HepG2 (cell line): Measurements from ENCODE around the gene SH3GL1. TPM values are rescaled to one million over a fixed set of nuclear protein-coding genes. Genes with fewer than 3 reads are reported as not detected.

Experiments used
- ATAC-seq: fragments of 200-7000 bp; cut with Tn5 transposase; 3 replicates; pipeline ENCODE4 v1.9.1; 2020; ENCODE audit warnings: mild to moderate bottlenecking, moderate library complexity
- BruUV-seq: library from RNA; stranded (reverse); fragments of 400-500 nt; replicated peaks from 2 replicates; lab custom pipeline; 2021; lab: Mats Ljungman, UMichigan
- CTCF ChIA-PET: fragments of 300-600 bp; formaldehyde crosslinking; extraction: SDS; loops from one replicate; lab custom pipeline; 2021; ENCODE audit warnings: low total read pairs, inconsistent platforms, low intra/inter-chr PET ratio; lab: Yijun Ruan, JAX
- POLR2A ChIA-PET: fragments of 350-600 bp; sonication (Branson Sonifier 250); formaldehyde crosslinking; loops from one replicate; lab custom pipeline; 2020; ENCODE audit warnings: antibody characterized with exemption, inconsistent platforms; lab: Yijun Ruan, JAX
- DNase-seq: peaks from one replicate; pipeline ENCODE4 v3.0.0-alpha.2; 2015; ENCODE audit warnings: low spot score
- FAIRE-seq: peaks from 3 replicates; lab custom pipeline; 2011; peaks lifted over from hg19 to GRCh38; lab: Jason Lieb, UNC
- H2AFZ ChIP-seq: one replicate; pipeline ENCODE4 v1.6.1; 2011; ENCODE audit warnings: low read length, inconsistent platforms
- H3K27ac ChIP-seq: fragments of 300-600 bp; 3 replicates; pipeline ENCODE4 v1.8.0; 2011; ENCODE audit warnings: mixed run types, mild to moderate bottlenecking, mixed read lengths, low read length, inconsistent platforms; ENCODE audit not compliant: insufficient read depth; ENCODE audit errors: extremely low read length
- H3K27me3 ChIP-seq, 2 experiments: fragments of 200-600 bp in 1 of 2; 2 replicates in 1 of 2; 3 replicates in 1 of 2; pipeline versions ENCODE4 v1.6.0 to v1.8.0; 2011; ENCODE audit warnings: low read length in 2 of 2, mild to moderate bottlenecking in 2 of 2, moderate library complexity in 2 of 2, inconsistent platforms in 1 of 2; ENCODE audit not compliant: insufficient read depth in 2 of 2, control insufficient read depth in 1 of 2
- H3K36me3 ChIP-seq, 2 experiments: fragments of 200-600 bp in 1 of 2; replicated peaks in 1 of 2; 2 replicates in 1 of 2; 3 replicates in 1 of 2; pipeline versions ENCODE4 v1.5.1 to v1.8.0; 2011; ENCODE audit warnings: low read length in 2 of 2, inconsistent platforms in 1 of 2; ENCODE audit not compliant: insufficient read depth in 2 of 2, control insufficient read depth in 1 of 2
- H3K4me1 ChIP-seq: 2 replicates; pipeline ENCODE4 v1.5.1; 2012; ENCODE audit warnings: low read length, inconsistent platforms; ENCODE audit not compliant: insufficient read depth
- H3K4me2 ChIP-seq: 2 replicates; pipeline ENCODE4 v1.6.0; 2011; ENCODE audit warnings: low read depth, low read length, inconsistent platforms
- H3K4me3 ChIP-seq, 3 experiments: fragments of 200-600 bp in 1 of 3; sonication (generic), shearing (Covaris generic) in 1 of 3; replicated peaks in 1 of 3; 2 replicates each; pipeline ENCODE4 v1.5.1; 2011 to 2016; ENCODE audit warnings: low read length in 3 of 3, inconsistent platforms in 2 of 3, low read depth in 2 of 3, mild to moderate bottlenecking in 2 of 3, control low read depth in 1 of 3, mixed read lengths in 1 of 3; ENCODE audit not compliant: insufficient read depth in 1 of 3
- H3K79me2 ChIP-seq: one replicate; pipeline ENCODE4 v1.6.1; 2011; ENCODE audit warnings: low read length, inconsistent platforms; ENCODE audit not compliant: insufficient read depth
- H3K9ac ChIP-seq: 2 replicates; pipeline ENCODE4 v1.6.0; 2011; ENCODE audit warnings: mild to moderate bottlenecking, low read depth, low read length, inconsistent platforms; ENCODE audit not compliant: insufficient read depth
- H3K9me3 ChIP-seq: 2 replicates; pipeline ENCODE4 v1.5.1; 2012; ENCODE audit warnings: mild to moderate bottlenecking, low read length
- H4K20me1 ChIP-seq: 2 replicates; pipeline ENCODE4 v1.6.0; 2011; ENCODE audit warnings: inconsistent platforms, mild to moderate bottlenecking, low read length, moderate library complexity; ENCODE audit not compliant: insufficient read depth
- BCL6 ChIP-seq: IDR thresholded peaks from 2 replicates; pipeline ENCODE4 v1.6.1; 2016; ENCODE audit warnings: missing genetic modification reagents, missing compliant biosample characterization
- CC2D1A ChIP-seq: sonication (generic); formaldehyde crosslinking; IDR thresholded peaks from 2 replicates; pipeline ENCODE4 v1.8.1; 2023; ENCODE audit warnings: mild to moderate bottlenecking, missing genetic modification reagents
- HOXA9 ChIP-seq: sonication (generic); formaldehyde crosslinking; IDR thresholded peaks from 2 replicates; pipeline ENCODE4 v1.8.1; 2022; ENCODE audit warnings: missing genetic modification reagents, mild to moderate bottlenecking, moderate library complexity, borderline replicate concordance
- MED1 ChIP-seq: sonication (generic); formaldehyde crosslinking; IDR thresholded peaks from 2 replicates; pipeline ENCODE4 v1.4.0; 2020; ENCODE audit warnings: missing genetic modification reagents
- NFIB ChIP-seq: sonication (generic); formaldehyde crosslinking; IDR thresholded peaks from 2 replicates; pipeline ENCODE4 v1.9.0; 2021; ENCODE audit warnings: missing genetic modification reagents, mild to moderate bottlenecking, borderline replicate concordance
- NR3C1 ChIP-seq: sonication (generic); formaldehyde crosslinking; IDR thresholded peaks from 2 replicates; pipeline ENCODE4 v1.4.0; 2020; ENCODE audit warnings: missing genetic modification reagents
- RBFOX2 ChIP-seq: fragments of 200-400 bp; formaldehyde crosslinking; IDR thresholded peaks from 2 replicates; pipeline ENCODE4 v1.6.1; 2017; ENCODE audit warnings: low read depth, mild to moderate bottlenecking, low read length
- RFX3 ChIP-seq: IDR thresholded peaks from 2 replicates; pipeline ENCODE4 v1.6.1; 2016; ENCODE audit warnings: missing biosample characterization, missing genetic modification reagents
- SNRNP70 ChIP-seq: fragments of 200-400 bp; formaldehyde crosslinking; IDR thresholded peaks from 2 replicates; pipeline ENCODE4 v1.6.1; 2017; ENCODE audit warnings: mild to moderate bottlenecking, low read depth, low read length, moderate library complexity
- TEAD2 ChIP-seq: sonication (generic); formaldehyde crosslinking; IDR thresholded peaks from 2 replicates; pipeline ENCODE4 v1.9.0; 2021; ENCODE audit warnings: missing genetic modification reagents
- ZBTB1 ChIP-seq: sonication (generic); formaldehyde crosslinking; IDR thresholded peaks from 2 replicates; pipeline ENCODE4 v1.4.0; 2020; ENCODE audit warnings: missing genetic modification reagents, borderline replicate concordance
- ZFP36 ChIP-seq: fragments of 150-350 bp; IDR thresholded peaks from 2 replicates; pipeline ENCODE4 v1.6.1; 2018; ENCODE audit warnings: borderline replicate concordance, low read length, low read depth; ENCODE audit not compliant: partially characterized antibody
- ZFP36L1 ChIP-seq: sonication (generic); formaldehyde crosslinking; IDR thresholded peaks from 2 replicates; pipeline ENCODE4 v1.8.0; 2022; ENCODE audit warnings: mild to moderate bottlenecking, missing genetic modification reagents, moderate library complexity
- ZFP37 ChIP-seq: sonication (generic); formaldehyde crosslinking; IDR thresholded peaks from 2 replicates; pipeline ENCODE4 v1.4.0; 2020; ENCODE audit warnings: missing genetic modification reagents, borderline replicate concordance
- ZNF12 ChIP-seq: sonication (generic); formaldehyde crosslinking; IDR thresholded peaks from 2 replicates; pipeline ENCODE4 v1.5.0; 2020; ENCODE audit warnings: missing genetic modification reagents
- ZNF550 ChIP-seq: sonication (generic); formaldehyde crosslinking; IDR thresholded peaks from 2 replicates; pipeline ENCODE4 v1.4.0; 2020; ENCODE audit warnings: mild to moderate bottlenecking, missing genetic modification reagents, borderline replicate concordance
- ZNF562 ChIP-seq: sonication (generic); formaldehyde crosslinking; IDR thresholded peaks from 2 replicates; pipeline ENCODE4 v1.8.0; 2022; ENCODE audit warnings: missing genetic modification reagents, borderline replicate concordance
- ZNF768 ChIP-seq: sonication (generic); formaldehyde crosslinking; IDR thresholded peaks from 2 replicates; pipeline ENCODE4 v1.4.0; 2020; ENCODE audit warnings: missing genetic modification reagents
- ZNF878 ChIP-seq: sonication (generic); formaldehyde crosslinking; IDR thresholded peaks from 2 replicates; pipeline ENCODE4 v1.8.1; 2023; ENCODE audit warnings: mild to moderate bottlenecking, missing genetic modification reagents, moderate library complexity
- WGBS: methylation state at CpG from one replicate; pipeline ENCODE4 v1.1.6; 2017; ENCODE audit warnings: low lambda C conversion rate; 5-methylcytosine and 5-hydroxymethylcytosine counted together
- in situ Hi-C: cut with HindIII; loops from 2 replicates; pipeline ENCODE4 v1.10.0; 2017; ENCODE audit warnings: low pct_unique_long_range_greater_than_20kb; ENCODE audit not compliant: extremely low pct_ligation_motif_present
- intact Hi-C: fragments of 100-400 bp; cut with micrococcal nuclease; formaldehyde crosslinking; loops from one replicate; pipeline ENCODE4 v1.10.0; 2022; ENCODE audit not compliant: unreplicated experiment
- polyA plus RNA-seq, 8 experiments: library from polyadenylated mRNA; depleted of rRNA in 3 of 8; stranded (reverse) in 7 of 8; unstranded in 1 of 8; fragments of >200 nt; fragmentation: Illumina TruSeq in 4 of 8; extraction: Trizol in 4 of 8; gene quantifications; 2 replicates each; pipeline versions ENCODE4 v1.2.1 to v1.2.3, GENCODE V29; 2011 to 2016; ENCODE audit warnings: low read depth in 4 of 8, missing spikeins in 1 of 8, mixed read lengths in 1 of 8; ENCODE audit not compliant: insufficient read depth in 1 of 8
- total RNA-seq, 5 experiments: library from RNA; depleted of rRNA; stranded (reverse); fragments of >200 nt; fragmentation: Illumina TruSeq; extraction: Trizol; gene quantifications; 2 replicates each; pipeline ENCODE4 v1.2.3, GENCODE V29; 2016; ENCODE audit warnings: low read depth in 1 of 5

Gene SH3GL1
- total and polyA plus RNA-seq, 2 of the 13 experiments (the other 11 are each of a cell fraction or from before 2014, with no cell fraction given), result 33.0 to 45.1 TPM

DNA sequence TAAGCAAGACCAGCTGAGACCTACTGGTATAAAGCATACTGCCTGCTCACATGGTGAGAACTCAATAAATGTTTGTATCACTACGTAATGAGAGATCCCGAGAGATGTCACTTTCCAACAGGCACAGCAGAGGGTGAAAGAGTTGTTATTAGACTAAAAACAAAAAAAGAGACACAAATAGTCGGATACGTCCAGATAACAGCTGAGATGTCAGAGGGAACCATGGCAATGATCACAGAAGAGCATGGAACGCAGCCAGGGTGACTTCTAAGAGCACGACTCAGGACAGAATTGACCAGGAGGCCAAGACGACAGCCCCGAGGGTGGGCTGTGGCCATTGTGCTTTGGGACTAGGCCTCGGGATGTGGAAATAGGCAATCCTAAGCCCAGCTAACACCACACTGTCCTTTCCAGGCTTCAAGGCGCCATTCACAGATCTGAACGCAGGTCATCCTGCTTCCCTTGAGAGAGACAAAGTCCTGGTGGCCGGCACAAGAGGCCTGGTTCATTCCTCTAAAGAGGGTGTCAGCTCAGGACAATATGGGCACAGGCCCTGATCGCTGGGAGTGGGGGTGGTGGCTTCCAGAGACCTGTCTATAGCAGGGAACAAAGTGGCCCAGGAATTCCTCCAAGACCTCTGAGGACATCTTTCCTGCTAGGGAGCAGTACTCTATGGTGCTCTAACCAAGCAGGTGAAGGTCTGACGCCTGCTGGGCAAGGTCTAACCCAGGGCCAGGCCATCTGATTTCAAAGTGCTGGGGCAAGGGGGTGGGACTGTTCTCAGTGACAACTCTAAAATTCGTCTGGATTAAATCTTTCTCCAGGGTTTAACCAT is 3.2 kb downstream of the SH3GL1 start:
- Histone ChIP-seq H4K20me1 (peaks cover 10% of the 10 kb centered on the region), H3K27ac (no peak overlapping the region), H3K4me1 (peaks cover 75% of the 10 kb centered on the region), H3K9ac (peak overlapping the region; percentile 27; the same call in 1 of the 2 replicates), H3K4me2 (peak overlapping the region; percentile 14; the same call in 1 of the 2 replicates), H3K9me3 (no peaks in the 10 kb centered on the region), H3K79me2 (peaks cover 71% of the 10 kb centered on the region), H2AFZ (no peak overlapping the region), H3K4me3 (no peak overlapping the region), H3K27me3 (no peaks in the 10 kb centered on the region; a peak in 1 of 5 replicates), H3K36me3 (peaks cover 12 to 24% of the 10 kb centered on the region in 2 experiments)
- in situ Hi-C loops, result no loop called here
- no peak for ATAC-seq
- intact Hi-C loops, result no loop called here
- no peak for DNase-seq
- FAIRE-seq, result no peak
- ChIA-PET POLR2A (no interaction called here), CTCF (no interaction called here)
- 0 out of 2 replicates have a peak, but pooled peaks have one; percentile 33 for TF ChIP-seq RBFOX2
- no peak for TF ChIP-seq ZFP36L1 (CRISPR knock-in tag)
- no TSS peak for BruUV-seq
- 94% methylated on average over 9 of the region's 15 CpGs for WGBS

DNA sequence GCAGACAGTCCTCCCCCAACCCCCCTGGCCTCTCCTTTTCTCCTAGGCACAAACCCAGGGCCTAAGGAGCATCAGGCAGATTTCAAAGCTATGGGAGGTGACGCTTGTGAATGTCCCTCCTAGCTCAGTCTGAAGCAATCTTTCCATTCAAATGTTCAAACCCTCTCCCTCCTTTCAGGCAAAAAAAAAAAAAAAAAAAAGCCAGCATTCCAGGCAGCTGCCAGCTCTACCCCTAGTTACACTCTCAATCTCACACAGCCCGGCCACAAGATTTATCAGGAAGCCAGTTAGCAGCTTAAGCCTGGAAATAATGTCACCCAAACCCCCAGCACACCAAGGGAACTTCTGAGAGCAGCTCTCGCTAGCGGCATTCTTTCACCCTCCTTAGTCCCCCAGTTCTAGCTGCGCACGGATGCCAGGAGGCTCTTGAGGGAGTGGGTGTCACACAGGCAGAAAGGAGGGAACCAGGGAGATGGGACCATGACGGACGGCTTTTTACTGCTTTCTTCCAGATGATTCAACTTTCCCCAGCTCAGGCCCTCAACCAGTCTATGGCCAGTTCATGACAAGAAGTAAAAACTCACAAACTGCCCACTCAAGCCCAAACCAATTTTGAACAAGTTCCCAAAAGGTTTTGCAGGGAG is 6.3 kb downstream of the SH3GL1 start:
- H3K4me3 ChIP-seq, result no peak overlapping the region
- H3K4me1 ChIP-seq, result peaks cover 93% of the 10 kb centered on the region
- no peak overlapping the region for H3K4me2 ChIP-seq
- H3K27ac ChIP-seq, result peak overlapping the region; percentile 43
- ChIA-PET CTCF (no interaction called here), POLR2A (interaction anchor here (0.6 to 1.5 kb wide), 4 partner anchors 19 to 62 kb away, joined by 3 to 8 read pairs (median 4); partner anchors contain the start of gene MPND)
- no TSS peak for BruUV-seq
- intact Hi-C loops (no loop called here), in situ Hi-C loops (no loop called here)
- H2AFZ ChIP-seq, result no peak overlapping the region
- 83% methylated on average over 8 of the region's 8 CpGs for WGBS
- no peaks in the 10 kb centered on the region for H3K27me3 ChIP-seq
- H3K9me3 ChIP-seq, result no peaks in the 10 kb centered on the region
- ATAC-seq, result no peak
- peaks cover 10% of the 10 kb centered on the region for H4K20me1 ChIP-seq
- no peak for FAIRE-seq
- no peak for DNase-seq
- H3K79me2 ChIP-seq, result peaks cover 86% of the 10 kb centered on the region
- peaks cover 14 to 25% of the 10 kb centered on the region in 2 experiments for H3K36me3 ChIP-seq
- H3K9ac ChIP-seq, result 0 out of 2 replicates have a peak overlapping the region, but pooled peaks have one; percentile 5
- TF ChIP-seq ZNF768, result no peak
- TF ChIP-seq ZFP37 (CRISPR knock-in tag), result no peak
- no peak for TF ChIP-seq ZNF878 (CRISPR knock-in tag)
- no peak for TF ChIP-seq SNRNP70
- TF ChIP-seq ZBTB1 (CRISPR knock-in tag), result no peak
- no peak for TF ChIP-seq ZNF562 (CRISPR knock-in tag)
- no peak for TF ChIP-seq ZNF550 (CRISPR knock-in tag)
- no peak for TF ChIP-seq TEAD2
- no peak for TF ChIP-seq RFX3 (CRISPR knock-in tag)
- no peak for TF ChIP-seq NR3C1
- TF ChIP-seq ZFP36, result no peak
- no peak for TF ChIP-seq NFIB (CRISPR knock-in tag)
- TF ChIP-seq CC2D1A (CRISPR knock-in tag), result no peak
- no peak for TF ChIP-seq MED1
- TF ChIP-seq HOXA9 (CRISPR knock-in tag), result no peak
- TF ChIP-seq ZNF12, result no peak
- no peak for TF ChIP-seq BCL6 (CRISPR knock-in tag)
